Skeletal muscle tissue (tissue), 4 donors: ENCODE data around the gene ABTB2. TPM values are rescaled to one million over a fixed set of nuclear protein-coding genes. Genes with fewer than 3 reads are reported as not detected.
"Not testable (repeated sequence)": the region's sequence is repeated elsewhere in the genome, so short reads cannot be mapped to it uniquely, and the experiment has no call there.

ENCODE experiments used
- H3K27ac ChIP-seq: one replicate; pipeline ENCODE4 v1.7.0; 2013; ENCODE audit warnings: mild to moderate bottlenecking, low read depth, low read length, inconsistent platforms
- H3K27me3 ChIP-seq, 3 donors: one replicate each; pipeline ENCODE4 v1.7.0; 2013; ENCODE audit warnings: low read length in 3 of 3; ENCODE audit not compliant: control insufficient read depth in 3 of 3, insufficient read depth in 3 of 3
- H3K36me3 ChIP-seq, 3 donors: one replicate each; pipeline ENCODE4 v1.7.0; 2013; ENCODE audit warnings: low read length in 3 of 3; ENCODE audit not compliant: control insufficient read depth in 3 of 3, insufficient read depth in 3 of 3
- H3K4me1 ChIP-seq, 3 donors: one replicate each; pipeline ENCODE4 v1.7.0; 2013; ENCODE audit warnings: low read length in 3 of 3, mild to moderate bottlenecking in 3 of 3; ENCODE audit not compliant: control insufficient read depth in 3 of 3, insufficient read depth in 3 of 3
- H3K4me3 ChIP-seq, 3 donors: one replicate each; pipeline ENCODE4 v1.7.0; 2013; ENCODE audit warnings: low read length in 3 of 3
- H3K9ac ChIP-seq, 3 donors: one replicate each; pipeline ENCODE4 v1.7.0; 2013; ENCODE audit warnings: low read length in 3 of 3, mild to moderate bottlenecking in 3 of 3, moderate library complexity in 2 of 3, low read depth in 1 of 3
- H3K9me3 ChIP-seq, 3 donors: one replicate each; pipeline ENCODE4 v1.7.0; 2013; ENCODE audit warnings: low read length in 3 of 3; ENCODE audit not compliant: control insufficient read depth in 3 of 3
- total RNA-seq: library from RNA; depleted of rRNA; stranded (reverse); fragments of >200 nt; gene quantifications from one replicate; pipeline ENCODE4 v1.2.3, GENCODE V29; 2014
- donor health status: Osteomylitis.

ABTB2 gene
- total RNA-seq, 1 donor from 2014 or later: 6.3 TPM

GRCh38 chr11:34254011-34254410 lies 103.8 kb downstream of the ABTB2 start:
- H3K9me3 ChIP-seq: no peaks in the 10 kb centered on the region
- peak overlapping the region in 1 of 3 donors; percentile 8 for H3K9ac ChIP-seq
- no peaks in the 10 kb centered on the region for H3K27me3 ChIP-seq
- no peak overlapping the region for H3K4me3 ChIP-seq
- H3K36me3 ChIP-seq: no peaks in the 10 kb centered on the region
- peaks cover 16 to 38% (median 21%) of the 10 kb centered on the region in 3 donors for H3K4me1 ChIP-seq
- H3K27ac ChIP-seq: no peak overlapping the region

GRCh38 chr11:34252651-34253050 lies 105.2 kb downstream of the ABTB2 start:
- H3K9me3 ChIP-seq: no peaks in the 10 kb centered on the region
- no peaks in the 10 kb centered on the region for H3K36me3 ChIP-seq
- H3K27ac ChIP-seq: peak overlapping the region; percentile 80
- no peak overlapping the region for H3K4me3 ChIP-seq
- H3K4me1 ChIP-seq: peaks cover 16 to 40% (median 21%) of the 10 kb centered on the region in 3 donors
- peak overlapping the region in 1 of 3 donors; percentile 16 for H3K9ac ChIP-seq
- H3K27me3 ChIP-seq: no peaks in the 10 kb centered on the region

- Histone ChIP-seq H3K9me3 (no peaks in the 10 kb centered on the region), H3K4me1 (peaks cover 16 to 46% (median 21%) of the 10 kb centered on the region in 3 donors), H3K27ac (peak overlapping the region; percentile 80), H3K4me3 (no peak overlapping the region), H3K27me3 (no peaks in the 10 kb centered on the region), H3K9ac (peak overlapping the region in 2 of 3 donors; percentile 35 to 74), H3K36me3 (no peaks in the 10 kb centered on the region)
Measured at GRCh38 chr11:34252015-34252414, 105.8 kb downstream of the ABTB2 start.

- H3K9me3 ChIP-seq: no peaks in the 10 kb centered on the region
- no peaks in the 10 kb centered on the region for H3K36me3 ChIP-seq
- H3K4me3 ChIP-seq: peak overlapping the region; percentile 51 to 65 (median 62)
- H3K27me3 ChIP-seq: no peaks in the 10 kb centered on the region
- H3K27ac ChIP-seq: peak overlapping the region; percentile 80
- H3K4me1 ChIP-seq: peaks cover 16 to 47% (median 21%) of the 10 kb centered on the region in 3 donors
- H3K9ac ChIP-seq: peak overlapping the region; percentile 35 to 74 (median 74)
Measured at GRCh38 chr11:34251589-34251980, 106.2 kb downstream of the ABTB2 start.

- Histone ChIP-seq H3K4me1 (peaks cover 16 to 47% (median 21%) of the 10 kb centered on the region in 3 donors), H3K27me3 (no peaks in the 10 kb centered on the region), H3K36me3 (no peaks in the 10 kb centered on the region), H3K9ac (peak overlapping the region; percentile 34 to 74 (median 74)), H3K9me3 (no peaks in the 10 kb centered on the region), H3K27ac (peak overlapping the region; percentile 80), H3K4me3 (peak overlapping the region; percentile 51 to 65 (median 62))
Measured at GRCh38 chr11:34250732-34251588, 106.8 kb downstream of the ABTB2 start.

- Histone ChIP-seq H3K27ac (peak overlapping the region; percentile 30), H3K4me3 (no peak overlapping the region), H3K4me1 (peaks cover 16 to 47% (median 21%) of the 10 kb centered on the region in 3 donors), H3K36me3 (no peaks in the 10 kb centered on the region), H3K9ac (peak overlapping the region in 1 of 3 donors; percentile 28), H3K9me3 (no peaks in the 10 kb centered on the region), H3K27me3 (no peaks in the 10 kb centered on the region)
Measured at GRCh38 chr11:34250211-34250610, 107.6 kb downstream of the ABTB2 start.

GRCh38 chr11:34249439-34249838 lies 108.4 kb downstream of the ABTB2 start:
- Histone ChIP-seq H3K9ac (no peak overlapping the region), H3K9me3 (no peaks in the 10 kb centered on the region), H3K27ac (peak overlapping the region; percentile 20), H3K36me3 (no peaks in the 10 kb centered on the region), H3K4me1 (peaks cover 19 to 50% (median 26%) of the 10 kb centered on the region in 3 donors), H3K4me3 (no peak overlapping the region), H3K27me3 (no peaks in the 10 kb centered on the region)

GRCh38 chr11:34246511-34246910 lies 111.3 kb downstream of the ABTB2 start:
- not testable (repeated sequence) for H3K4me3 ChIP-seq, H3K36me3 ChIP-seq, H3K9ac ChIP-seq, H3K27me3 ChIP-seq, H3K9me3 ChIP-seq, H3K27ac ChIP-seq
- H3K4me1 ChIP-seq: peaks cover 24 to 48% (median 36%) of the 10 kb centered on the region in 3 donors

- H3K27ac ChIP-seq: no peak overlapping the region
- no peak overlapping the region for H3K9ac ChIP-seq
- no peaks in the 10 kb centered on the region for H3K27me3 ChIP-seq
- no peak overlapping the region for H3K4me3 ChIP-seq
- H3K9me3 ChIP-seq: no peaks in the 10 kb centered on the region
- H3K4me1 ChIP-seq: peaks cover 19 to 34% (median 25%) of the 10 kb centered on the region in 3 donors
- H3K36me3 ChIP-seq: no peaks in the 10 kb centered on the region
Measured at GRCh38 chr11:34245041-34245440, 112.8 kb downstream of the ABTB2 start.
